Measurements from ENCODE around the gene PSMB11.

The PSMB11 gene

DNA sequence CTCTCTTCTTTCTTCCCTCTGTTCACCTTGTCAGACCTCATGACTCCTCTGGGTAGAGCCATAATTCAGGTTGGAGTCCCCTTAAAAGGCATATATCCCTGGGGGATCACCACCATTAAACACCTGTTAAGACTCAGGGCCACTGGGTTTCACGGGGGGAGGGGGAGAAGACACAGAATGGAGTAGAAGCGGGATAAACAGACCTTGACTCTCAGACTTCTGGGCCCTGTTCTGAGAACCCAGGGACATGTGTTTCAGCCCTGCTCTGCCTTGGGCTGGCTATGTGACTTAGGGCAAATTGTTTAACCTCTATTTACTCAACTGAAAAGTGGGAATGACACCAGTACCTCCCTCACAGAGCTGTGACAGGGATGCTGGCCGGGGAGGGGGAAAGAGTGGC is 10.7 kb downstream of the PSMB11 start:
- no peak for TF ChIP-seq REST (IDR thresholded peaks at IDR 0.05; ENCODE audit: insufficient read depth in 1 of 2, low read depth in 2 of 2, low read length in 2 of 2)
- TF ChIP-seq TAF1 (IDR thresholded peaks at IDR 0.05; ENCODE audit: borderline replicate concordance, insufficient read depth, low read length) = no peak
- no peak for TF ChIP-seq SIN3A (IDR thresholded peaks at IDR 0.05; ENCODE audit: borderline replicate concordance, insufficient read depth, low read length)
- TF ChIP-seq POLR2AphosphoS5 (IDR thresholded peaks at IDR 0.05; ENCODE audit: low read depth, low read length) = no peak
- no peak for TF ChIP-seq FOXP2 (optimal IDR thresholded peaks at IDR 0.05; ENCODE audit: borderline replicate concordance, extremely low read depth, extremely low read length, insufficient read depth)

DNA sequence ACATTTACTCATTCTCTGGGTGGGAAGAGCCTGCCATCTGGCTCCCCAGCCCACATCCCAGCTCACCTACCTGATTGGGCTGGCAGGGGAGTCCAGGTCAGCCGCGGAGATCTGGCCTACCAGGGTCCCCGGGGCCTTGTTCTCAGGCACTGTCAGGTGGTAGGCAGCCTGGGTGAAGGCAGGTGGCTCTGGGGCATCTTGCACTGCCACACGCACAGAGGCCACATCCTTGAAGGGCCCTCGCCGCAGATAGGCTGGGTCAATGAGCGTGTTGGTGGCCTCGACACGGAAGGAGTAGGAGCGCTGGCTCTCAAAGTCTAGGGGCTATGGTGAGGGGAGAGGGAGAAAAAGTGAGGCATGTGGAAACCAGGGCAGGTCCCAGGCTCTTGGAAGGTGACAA is 11.4 kb downstream of the PSMB11 start:
- no peak for TF ChIP-seq SIN3A (IDR thresholded peaks at IDR 0.05; ENCODE audit: borderline replicate concordance, insufficient read depth, low read length)
- TF ChIP-seq POLR2AphosphoS5 (IDR thresholded peaks at IDR 0.05; ENCODE audit: low read depth, low read length) = no peak
- TF ChIP-seq TAF1 (IDR thresholded peaks at IDR 0.05; ENCODE audit: borderline replicate concordance, insufficient read depth, low read length) = no peak
- TF ChIP-seq REST (IDR thresholded peaks at IDR 0.05; ENCODE audit: insufficient read depth in 1 of 2, low read depth in 2 of 2, low read length in 2 of 2) = no peak
- no peak for TF ChIP-seq FOXP2 (optimal IDR thresholded peaks at IDR 0.05; ENCODE audit: borderline replicate concordance, extremely low read depth, extremely low read length, insufficient read depth)

GRCh38 chr14:23054000-23054811 is 12.2 kb downstream of the PSMB11 start:
- TF ChIP-seq SIN3A (IDR thresholded peaks at IDR 0.05; ENCODE audit: borderline replicate concordance, insufficient read depth, low read length) = no peak
- no peak for TF ChIP-seq POLR2AphosphoS5 (IDR thresholded peaks at IDR 0.05; ENCODE audit: low read depth, low read length)

- TF ChIP-seq TAF1 (IDR thresholded peaks at IDR 0.05; ENCODE audit: borderline replicate concordance, insufficient read depth, low read length) = no peak
- TF ChIP-seq REST (IDR thresholded peaks at IDR 0.05; ENCODE audit: insufficient read depth in 1 of 2, low read depth in 2 of 2, low read length in 2 of 2) = no peak
- TF ChIP-seq FOXP2 (optimal IDR thresholded peaks at IDR 0.05; ENCODE audit: borderline replicate concordance, extremely low read depth, extremely low read length, insufficient read depth) = no peak
- TF ChIP-seq POLR2AphosphoS5 (IDR thresholded peaks at IDR 0.05; ENCODE audit: low read depth, low read length) = no peak
- TF ChIP-seq SIN3A (IDR thresholded peaks at IDR 0.05; ENCODE audit: borderline replicate concordance, insufficient read depth, low read length) = no peak
These were observed 13.1 kb downstream of the PSMB11 start for GRCh38 chr14:23055147-23055550.

DNA sequence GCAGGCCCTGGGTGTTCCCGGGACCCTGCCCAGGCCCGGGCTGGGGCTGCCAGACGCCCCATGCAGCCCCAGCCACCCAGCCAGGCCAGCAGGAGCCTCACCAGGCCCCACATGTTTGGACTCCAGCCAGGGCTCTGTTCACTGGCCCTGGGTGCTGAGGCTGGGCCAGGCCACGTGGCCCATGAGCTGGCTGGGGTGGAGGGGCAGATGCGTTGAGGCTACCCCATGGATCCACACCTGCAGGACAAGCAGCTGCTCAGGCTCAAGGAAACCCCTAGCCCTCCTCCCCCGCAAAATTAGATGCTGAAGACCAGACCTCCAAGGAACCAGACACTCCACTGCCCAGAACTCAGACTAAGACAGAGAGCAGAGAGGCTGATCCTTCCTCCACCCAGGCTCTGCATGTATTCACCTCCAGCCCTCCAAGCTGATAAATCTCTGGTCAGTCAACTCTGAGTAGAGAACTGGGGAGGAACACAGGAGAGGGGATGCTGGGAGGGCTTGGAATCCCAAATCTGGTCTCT is 13.7 kb downstream of the PSMB11 start:
- TF ChIP-seq SIN3A (IDR thresholded peaks at IDR 0.05; ENCODE audit: borderline replicate concordance, insufficient read depth, low read length) = no peak
- TF ChIP-seq TAF1 (IDR thresholded peaks at IDR 0.05; ENCODE audit: borderline replicate concordance, insufficient read depth, low read length) = no peak
- no peak for TF ChIP-seq FOXP2 (optimal IDR thresholded peaks at IDR 0.05; ENCODE audit: borderline replicate concordance, extremely low read depth, extremely low read length, insufficient read depth)
- no peak for TF ChIP-seq REST (IDR thresholded peaks at IDR 0.05; ENCODE audit: insufficient read depth in 1 of 2, low read depth in 2 of 2, low read length in 2 of 2)
- TF ChIP-seq POLR2AphosphoS5 (IDR thresholded peaks at IDR 0.05; ENCODE audit: low read depth, low read length) = no peak
